ENCODE measurements around the gene NLRP6.
"Not testable (repeated sequence)": the region's sequence is repeated elsewhere in the genome, so short reads cannot be mapped to it uniquely, and the experiment has no call there.

Gene NLRP6

DNA sequence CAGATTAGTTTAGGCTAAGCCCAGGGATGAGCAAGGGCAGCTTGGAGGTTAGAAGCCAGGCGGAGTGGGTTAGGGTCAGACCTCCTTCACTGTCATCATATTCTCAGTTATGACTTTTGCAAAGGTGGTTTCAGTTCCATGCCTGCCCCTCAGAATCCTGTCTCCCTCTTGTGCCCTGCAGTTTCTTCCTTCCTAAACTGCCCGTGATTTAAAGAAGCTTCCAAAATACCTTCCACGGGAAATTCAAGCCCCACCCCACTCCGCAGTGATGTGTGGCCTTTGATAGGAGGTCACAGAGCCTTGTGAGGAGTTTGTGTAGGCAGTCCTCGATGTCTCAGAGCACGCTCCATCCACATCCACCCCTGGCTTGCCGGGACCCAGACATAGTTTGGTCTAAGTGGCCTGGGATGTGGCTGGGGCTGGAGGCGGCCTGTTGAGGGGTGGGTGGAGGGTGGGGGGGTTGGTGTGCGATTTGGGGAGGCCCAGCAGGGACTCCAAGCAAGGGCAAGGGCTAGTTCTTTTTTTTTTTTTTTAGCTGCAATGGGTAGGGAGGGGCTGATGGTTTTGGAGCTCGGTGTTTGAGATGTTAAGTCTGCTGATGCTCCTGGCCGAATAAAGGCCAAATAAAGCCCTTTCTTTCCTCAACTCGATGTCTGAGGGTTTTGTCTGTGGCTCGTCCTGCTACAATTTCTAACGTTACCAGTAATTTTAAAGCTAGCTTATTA lies 34.0 kb downstream of the NLRP6 start:
- no peak overlapping the region for H3K9ac ChIP-seq (ENCODE audit: low read length)
- no peaks in the 10 kb centered on the region for H3K36me3 ChIP-seq (replicated peaks; ENCODE audit: low read depth, low read length)
- H3K27me3 ChIP-seq (ENCODE audit: low read depth, low read length) = peaks cover 7% of the 10 kb centered on the region; the same call in 1 of the 2 replicates
- no peak overlapping the region for H2AFZ ChIP-seq (ENCODE audit: low read depth, low read length)
- no peak overlapping the region for H3K4me3 ChIP-seq (ENCODE audit: low read length)
- no peaks in the 10 kb centered on the region for H4K20me1 ChIP-seq (ENCODE audit: insufficient read depth, low read length)
- H3K4me2 ChIP-seq (ENCODE audit: low read length) = peak overlapping the region; percentile 38
- TF ChIP-seq EZH2phosphoT487 (IDR thresholded peaks at IDR 0.05; ENCODE audit: low read depth) = no peak
- TF ChIP-seq, protein P1, sequence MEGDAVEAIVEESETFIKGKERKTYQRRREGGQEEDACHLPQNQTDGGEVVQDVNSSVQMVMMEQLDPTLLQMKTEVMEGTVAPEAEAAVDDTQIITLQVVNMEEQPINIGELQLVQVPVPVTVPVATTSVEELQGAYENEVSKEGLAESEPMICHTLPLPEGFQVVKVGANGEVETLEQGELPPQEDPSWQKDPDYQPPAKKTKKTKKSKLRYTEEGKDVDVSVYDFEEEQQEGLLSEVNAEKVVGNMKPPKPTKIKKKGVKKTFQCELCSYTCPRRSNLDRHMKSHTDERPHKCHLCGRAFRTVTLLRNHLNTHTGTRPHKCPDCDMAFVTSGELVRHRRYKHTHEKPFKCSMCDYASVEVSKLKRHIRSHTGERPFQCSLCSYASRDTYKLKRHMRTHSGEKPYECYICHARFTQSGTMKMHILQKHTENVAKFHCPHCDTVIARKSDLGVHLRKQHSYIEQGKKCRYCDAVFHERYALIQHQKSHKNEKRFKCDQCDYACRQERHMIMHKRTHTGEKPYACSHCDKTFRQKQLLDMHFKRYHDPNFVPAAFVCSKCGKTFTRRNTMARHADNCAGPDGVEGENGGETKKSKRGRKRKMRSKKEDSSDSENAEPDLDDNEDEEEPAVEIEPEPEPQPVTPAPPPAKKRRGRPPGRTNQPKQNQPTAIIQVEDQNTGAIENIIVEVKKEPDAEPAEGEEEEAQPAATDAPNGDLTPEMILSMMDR (IDR thresholded peaks at IDR 0.05; ENCODE audit: low read depth, low read length) = no peak
- H3K79me2 ChIP-seq (ENCODE audit: low read length) = no peaks in the 10 kb centered on the region
- H3K9me3 ChIP-seq (ENCODE audit: insufficient read depth, low read length) = no peaks in the 10 kb centered on the region
- H3K27ac ChIP-seq (ENCODE audit: low read length) = no peak overlapping the region
- peaks cover 19% of the 10 kb centered on the region for H3K4me1 ChIP-seq (ENCODE audit: low read length)

DNA sequence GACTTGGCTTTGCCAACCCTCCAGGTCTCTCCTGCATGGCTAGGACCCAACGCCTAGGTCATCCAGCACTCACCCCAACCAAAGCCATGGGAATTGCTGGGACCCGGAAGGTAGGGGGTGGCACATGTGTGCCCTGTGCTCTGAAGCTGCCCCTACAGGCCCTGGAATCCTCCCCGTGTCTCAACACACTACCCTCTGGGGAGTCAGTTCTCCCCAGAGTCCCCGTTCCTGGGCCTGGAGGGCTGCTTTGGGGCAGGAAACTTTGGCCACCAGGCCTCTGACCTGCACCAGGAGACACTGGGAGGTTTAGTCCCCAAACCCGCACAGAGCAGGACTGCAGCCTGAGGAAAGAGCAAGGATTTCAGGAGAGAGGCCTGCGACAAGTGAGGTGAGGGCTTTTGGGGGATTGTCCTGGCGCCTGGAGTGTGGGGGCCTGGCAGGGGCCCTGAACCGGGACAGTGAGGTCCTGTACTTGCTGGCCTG lies 35.1 kb downstream of the NLRP6 start:
- H3K79me2 ChIP-seq (ENCODE audit: low read length) = no peaks in the 10 kb centered on the region
- no peak overlapping the region for H3K9ac ChIP-seq (ENCODE audit: low read length)
- H4K20me1 ChIP-seq (ENCODE audit: insufficient read depth, low read length) = no peaks in the 10 kb centered on the region
- TF ChIP-seq, protein P1 (IDR thresholded peaks at IDR 0.05; ENCODE audit: low read depth, low read length) = no peak
- no peak for TF ChIP-seq EZH2phosphoT487 (IDR thresholded peaks at IDR 0.05; ENCODE audit: low read depth)
- no peak overlapping the region for H3K4me3 ChIP-seq (ENCODE audit: low read length)
- no peaks in the 10 kb centered on the region for H3K36me3 ChIP-seq (replicated peaks; ENCODE audit: low read depth, low read length)
- H3K4me2 ChIP-seq (ENCODE audit: low read length) = no peak overlapping the region
- H3K4me1 ChIP-seq (ENCODE audit: low read length) = peaks cover 13% of the 10 kb centered on the region
- no peak overlapping the region for H2AFZ ChIP-seq (ENCODE audit: low read depth, low read length)
- no peak overlapping the region for H3K27ac ChIP-seq (ENCODE audit: low read length)
- no peaks in the 10 kb centered on the region for H3K9me3 ChIP-seq (ENCODE audit: insufficient read depth, low read length)
- H3K27me3 ChIP-seq (ENCODE audit: low read depth, low read length) = peaks cover 7% of the 10 kb centered on the region; the same call in 1 of the 2 replicates

DNA sequence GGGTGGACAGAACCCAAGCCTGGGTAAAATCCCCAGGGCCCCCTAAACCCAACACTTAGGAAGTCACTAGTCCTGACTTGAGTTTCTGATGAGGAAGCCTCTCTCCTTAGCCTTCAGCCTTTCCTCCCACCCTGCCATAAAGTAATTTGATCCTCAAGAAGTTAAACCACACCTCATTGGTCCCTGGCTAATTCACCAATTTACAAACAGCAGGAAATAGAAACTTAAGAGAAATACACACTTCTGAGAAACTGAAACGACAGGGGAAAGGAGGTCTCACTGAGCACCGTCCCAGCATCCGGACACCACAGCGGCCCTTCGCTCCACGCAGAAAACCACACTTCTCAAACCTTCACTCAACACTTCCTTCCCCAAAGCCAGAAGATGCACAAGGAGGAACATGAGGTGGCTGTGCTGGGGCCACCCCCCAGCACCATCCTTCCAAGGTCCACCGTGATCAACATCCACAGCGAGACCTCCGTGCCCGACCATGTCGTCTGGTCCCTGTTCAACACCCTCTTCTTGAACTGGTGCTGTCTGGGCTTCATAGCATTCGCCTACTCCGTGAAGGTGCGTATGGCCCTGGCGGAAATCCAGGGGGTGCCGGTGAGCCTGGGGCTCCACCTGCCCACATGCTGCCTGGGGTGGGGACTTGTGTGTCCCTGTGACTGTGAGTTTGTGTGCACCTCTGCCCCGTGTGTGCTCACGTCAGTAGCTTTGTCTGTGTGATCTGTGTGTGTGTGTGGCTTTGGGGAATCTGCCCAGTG lies 35.8 kb downstream of the NLRP6 start, which contains the start of gene IFITM1:
Gene IFITM1, plus strand, starts transcription at position 254 of the 767 bp plus-strand sequence. Its CDS starts 131 bp downstream, at position 385.
- Histone ChIP-seq H3K79me2 (ENCODE audit: low read length) (no peaks in the 10 kb centered on the region), H3K27me3 (ENCODE audit: low read depth, low read length) (peaks cover 7% of the 10 kb centered on the region; the same call in 1 of the 2 replicates), H3K27ac (ENCODE audit: low read length) (no peak within 1 kb of the TSS), H4K20me1 (ENCODE audit: insufficient read depth, low read length) (no peaks in the 10 kb centered on the region), H3K9ac (ENCODE audit: low read length) (no peak within 1 kb of the TSS), H3K36me3 (replicated peaks; ENCODE audit: low read depth, low read length) (no peaks in the 10 kb centered on the region), H3K4me2 (ENCODE audit: low read length) (no peak within 1 kb of the TSS), H3K4me3 (ENCODE audit: low read length) (no peak within 1 kb of the TSS), H3K4me1 (ENCODE audit: low read length) (peaks cover 12% of the 10 kb centered on the region), H3K9me3 (ENCODE audit: insufficient read depth, low read length) (no peaks in the 10 kb centered on the region), H2AFZ (ENCODE audit: low read depth, low read length) (no peak within 1 kb of the TSS)
- TF ChIP-seq, protein P1 (IDR thresholded peaks at IDR 0.05; ENCODE audit: low read depth, low read length) = no peak
- TF ChIP-seq EZH2phosphoT487 (IDR thresholded peaks at IDR 0.05; ENCODE audit: low read depth) = no peak

DNA sequence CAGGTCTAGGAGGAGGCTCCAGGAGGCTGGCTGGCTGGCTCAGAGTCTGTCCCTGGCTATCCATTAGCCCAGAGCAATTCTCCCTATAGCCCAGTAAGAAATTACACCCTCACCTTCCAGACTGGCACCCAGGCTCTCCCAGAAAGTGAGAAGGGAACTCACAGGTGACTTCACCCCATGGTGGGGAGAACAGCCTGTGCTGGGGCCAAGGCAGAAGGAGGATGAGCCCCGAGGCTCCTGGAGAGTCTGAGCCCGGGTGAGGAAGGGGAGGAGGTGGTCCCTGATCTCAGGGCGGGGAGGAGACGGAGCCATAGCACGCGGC lies 36.3 kb downstream of the NLRP6 start:
- not testable (repeated sequence) for H3K79me2 ChIP-seq (ENCODE audit: low read length); H3K4me1 ChIP-seq (ENCODE audit: low read length); H2AFZ ChIP-seq (ENCODE audit: low read depth, low read length); H3K4me3 ChIP-seq (ENCODE audit: low read length); H3K9me3 ChIP-seq (ENCODE audit: insufficient read depth, low read length); H4K20me1 ChIP-seq (ENCODE audit: insufficient read depth, low read length); H3K9ac ChIP-seq (ENCODE audit: low read length); H3K27ac ChIP-seq (ENCODE audit: low read length); H3K27me3 ChIP-seq (ENCODE audit: low read depth, low read length); H3K4me2 ChIP-seq (ENCODE audit: low read length); H3K36me3 ChIP-seq (replicated peaks; ENCODE audit: low read depth, low read length)

All from OCI-LY3 (cell line).